ENCODE results near the gene RAI1. TPM values are rescaled to one million over a fixed set of nuclear protein-coding genes. Genes with fewer than 3 reads are reported as not detected.

Gene RAI1
- total and polyA plus RNA-seq, 10 of the 15 experiments (the other 5 are each of a cell fraction or from before 2014, with no cell fraction given): 0.66 to 37.7 (median 6.0) TPM

- TF ChIP-seq MLLT1 (IDR thresholded peaks at IDR 0.05) (no peak), POLR2A (IDR thresholded peaks at IDR 0.05; ENCODE audit: low read depth, low read length) (no peak)
Observed at GRCh38 chr17:17653343-17653742, 27.9 kb upstream of the RAI1 start (continued).

GRCh38 chr17:17659340-17659739, 21.9 kb upstream of the RAI1 start:
- RAD21 ChIA-PET (ENCODE audit: unreplicated experiment): no interaction called here
- no TSS peak for BruUV-seq (replicated peaks)
- H4K20me1 ChIP-seq (ENCODE audit: control insufficient read depth, insufficient read depth): no peaks in the 10 kb centered on the region
- intact Hi-C loops (cut with micrococcal nuclease; ENCODE audit: unreplicated experiment) (no loop called here), in situ Hi-C loops (cut with MboI) (no loop called here)
- H3K9me3 ChIP-seq (replicated peaks; ENCODE audit: control insufficient read depth, insufficient read depth, low read length): peaks cover 6% of the 10 kb centered on the region; the same call in 1 of the 3 replicates
- peaks cover 28% of the 10 kb centered on the region for H3K4me1 ChIP-seq (ENCODE audit: control insufficient read depth, insufficient read depth, low read length)
- POLR2A ChIA-PET: no interaction called here
- H3K27me3 ChIP-seq (replicated peaks in 1 of 2; ENCODE audit: control insufficient read depth in 2 of 2, insufficient read depth in 2 of 2, low read length in 1 of 2): no peaks in the 10 kb centered on the region
- no peak overlapping the region for H3K9ac ChIP-seq (ENCODE audit: control insufficient read depth, insufficient read depth, low read length)
- H3K27ac ChIP-seq (ENCODE audit: control insufficient read depth, insufficient read depth): no peak overlapping the region
- H3K79me2 ChIP-seq (ENCODE audit: control insufficient read depth, insufficient read depth, low read length): no peaks in the 10 kb centered on the region
- WGBS (ENCODE audit: insufficient coverage, insufficient replicate concordance, low lambda C conversion rate, missing lambda C conversion rate): 35% methylated on average over 4 of the region's 4 CpGs
- H3K36me3 ChIP-seq (ENCODE audit: control insufficient read depth in 2 of 2, insufficient read depth in 2 of 2, low read length in 1 of 2): no peaks in the 10 kb centered on the region
- no peak for ATAC-seq
- no peak for DNase-seq (ENCODE audit: low read depth, low spot score)
- no peak overlapping the region for H2AFZ ChIP-seq (ENCODE audit: control insufficient read depth, low read depth, low read length)
- CTCF ChIA-PET: no interaction called here
- FAIRE-seq: no peak
- no peak overlapping the region for H3K4me3 ChIP-seq
- SMC1A ChIA-PET (ENCODE audit: uncharacterized antibody, unreplicated experiment): no interaction called here
- H3K4me2 ChIP-seq (ENCODE audit: control insufficient read depth, insufficient read depth): no peak overlapping the region
- no peak for TF ChIP-seq SMAD5 (IDR thresholded peaks at IDR 0.05; ENCODE audit: low read depth)
- TF ChIP-seq POLR2A (IDR thresholded peaks at IDR 0.05; ENCODE audit: low read depth, low read length): no peak
- TF ChIP-seq MTA2 (IDR thresholded peaks at IDR 0.05; ENCODE audit: low read depth): no peak
- no peak for TF ChIP-seq TCF12 (IDR thresholded peaks at IDR 0.05; ENCODE audit: low read depth, low read length)
- TF ChIP-seq REST (IDR thresholded peaks at IDR 0.05; ENCODE audit: low read depth, low read length): no peak
- no peak for TF ChIP-seq IRF3 (IDR thresholded peaks at IDR 0.05)
- no peak for TF ChIP-seq ZNF622 (IDR thresholded peaks at IDR 0.05)
- TF ChIP-seq BCLAF1 (IDR thresholded peaks at IDR 0.05): no peak
- TF ChIP-seq IKZF1 (conservative IDR thresholded peaks at IDR 0.05): no peak
- TF ChIP-seq ESRRA (IDR thresholded peaks at IDR 0.05; ENCODE audit: low read length): no peak
- no peak for TF ChIP-seq ATF2 (IDR thresholded peaks at IDR 0.05; ENCODE audit: low read length)
- no peak for TF ChIP-seq CHD1 (IDR thresholded peaks at IDR 0.05; ENCODE audit: low read depth, low read length)
- TF ChIP-seq KAT2A (conservative IDR thresholded peaks at IDR 0.05; ENCODE audit: control insufficient read depth, low read depth, low read length): no peak
- no peak for TF ChIP-seq IRF4 (IDR thresholded peaks at IDR 0.05; ENCODE audit: low read depth, low read length)
